MCF 10A (cell line): ENCODE data around the gene TLR9. TPM values are rescaled to one million over a fixed set of nuclear protein-coding genes. Genes with fewer than 3 reads are reported as not detected.

Source experiments
- BruUV-seq: library from RNA; stranded (reverse); fragments of 400-500 nt; replicated peaks from 2 replicates; lab custom pipeline; 2021; lab: Mats Ljungman, UMichigan
- CTCF ChIA-PET: fragments of 300-600 bp; sonication (Branson Sonifier 250); formaldehyde crosslinking; extraction: SDS; loops from one replicate; lab custom pipeline; 2021; ENCODE audit warnings: antibody characterized with exemption, inconsistent platforms; lab: Yijun Ruan, JAX
- POLR2A ChIA-PET: fragments of 300-600, 350-650 bp; sonication (Branson Sonifier 250); formaldehyde crosslinking; extraction: SDS; loops from one replicate; lab custom pipeline; 2020; ENCODE audit warnings: antibody characterized with exemption, inconsistent platforms; lab: Yijun Ruan, JAX
- DNase-seq: peaks from one replicate; pipeline ENCODE4 v3.0.0-alpha.2; 2018; ENCODE audit not compliant: unreplicated experiment
- H3K27ac Mint-ChIP-seq: one replicate; pipeline ENCODE4 v1.8.0; 2022; ENCODE audit warnings: mild to moderate bottlenecking, low read depth, mixed read lengths; ENCODE audit not compliant: unreplicated experiment
- H3K27me3 Mint-ChIP-seq: one replicate; pipeline ENCODE4 v1.8.0; 2022; ENCODE audit warnings: mixed read lengths; ENCODE audit not compliant: insufficient read depth, unreplicated experiment
- H3K36me3 Mint-ChIP-seq: one replicate; pipeline ENCODE4 v1.8.0; 2022; ENCODE audit warnings: mild to moderate bottlenecking, moderate library complexity, mixed read lengths; ENCODE audit not compliant: insufficient read depth, unreplicated experiment
- H3K4me1 Mint-ChIP-seq: one replicate; pipeline ENCODE4 v1.8.0; 2022; ENCODE audit warnings: mixed read lengths; ENCODE audit not compliant: insufficient read depth, unreplicated experiment
- H3K4me3 Mint-ChIP-seq: one replicate; pipeline ENCODE4 v1.8.0; 2022; ENCODE audit warnings: mild to moderate bottlenecking, moderate library complexity, mixed read lengths; ENCODE audit not compliant: unreplicated experiment
- H3K9me3 Mint-ChIP-seq: one replicate; pipeline ENCODE4 v1.8.0; 2022; ENCODE audit warnings: mixed read lengths; ENCODE audit not compliant: unreplicated experiment
- intact Hi-C: fragments of 100-400 bp; cut with micrococcal nuclease; formaldehyde crosslinking; loops from 2 replicates; pipeline ENCODE4 v1.14.1; 2022
- total RNA-seq: library from RNA; stranded (reverse); gene quantifications from 2 replicates; pipeline ENCODE4 v1.2.3, GENCODE V29; 2022
- TF ChIP-seq, protein P1 (sequence below): fragments of 200-600 bp; IDR thresholded peaks from one replicate; pipeline ENCODE4 v1.8.0; 2022; ENCODE audit warnings: antibody characterized with exemption, mild to moderate bottlenecking; ENCODE audit not compliant: unreplicated experiment

Gene TLR9
- total RNA-seq, 1 experiment from 2014 or later: not detected

DNA sequence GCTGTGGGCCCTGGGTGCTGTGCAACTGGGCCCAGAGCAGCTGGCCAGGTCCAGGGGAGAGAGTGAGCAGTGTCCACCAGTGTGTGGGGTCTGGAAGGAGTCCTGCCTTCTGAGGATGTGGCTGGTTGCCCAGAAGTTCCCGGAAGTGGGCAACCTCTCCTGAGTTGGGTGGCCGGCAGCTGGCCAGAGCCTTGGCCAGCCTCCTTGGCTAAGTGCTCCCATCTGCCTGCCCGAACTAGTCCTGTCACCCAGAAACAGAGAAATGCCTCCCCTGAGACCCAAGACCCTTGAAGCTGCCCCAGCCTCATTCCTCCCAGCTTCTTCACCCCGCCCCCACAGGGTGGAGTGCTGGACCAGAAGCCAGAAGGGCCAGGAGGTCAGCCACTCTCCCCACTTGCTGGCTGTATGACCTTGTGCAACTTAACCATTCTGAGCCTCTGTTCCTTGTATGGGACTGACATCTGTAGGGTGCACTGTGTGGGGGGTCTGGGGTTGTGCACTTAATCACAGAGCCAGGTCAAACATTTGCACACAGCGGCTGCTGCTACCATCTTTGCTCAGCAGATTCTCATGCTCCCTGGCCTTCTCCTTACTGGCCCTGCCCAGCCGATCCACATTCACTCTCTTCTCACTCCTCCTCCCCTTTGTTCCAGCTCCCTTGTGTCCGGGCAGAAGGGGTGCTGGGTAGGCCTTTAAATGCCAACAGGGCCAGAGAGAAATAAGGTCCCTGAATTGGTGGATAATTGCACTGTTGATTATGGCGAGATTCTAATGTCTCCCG lies 35.0 kb downstream of the TLR9 start:
- Mint-ChIP-seq H3K36me3 (no peaks in the 10 kb centered on the region), H3K27ac (no peak overlapping the region), H3K4me1 (peaks cover 22% of the 10 kb centered on the region), H3K27me3 (no peaks in the 10 kb centered on the region), H3K9me3 (no peaks in the 10 kb centered on the region), H3K4me3 (no peak overlapping the region)
- ChIA-PET CTCF (interaction anchor here (0.6 kb wide), 1 partner anchor 29 kb away, joined by 3 read pairs; no protein-coding TSS in a partner anchor), POLR2A (no interaction called here)
- peak; percentile 65 for DNase-seq
- BruUV-seq: no TSS peak
- intact Hi-C loops: no loop called here
- TF ChIP-seq, protein P1, sequence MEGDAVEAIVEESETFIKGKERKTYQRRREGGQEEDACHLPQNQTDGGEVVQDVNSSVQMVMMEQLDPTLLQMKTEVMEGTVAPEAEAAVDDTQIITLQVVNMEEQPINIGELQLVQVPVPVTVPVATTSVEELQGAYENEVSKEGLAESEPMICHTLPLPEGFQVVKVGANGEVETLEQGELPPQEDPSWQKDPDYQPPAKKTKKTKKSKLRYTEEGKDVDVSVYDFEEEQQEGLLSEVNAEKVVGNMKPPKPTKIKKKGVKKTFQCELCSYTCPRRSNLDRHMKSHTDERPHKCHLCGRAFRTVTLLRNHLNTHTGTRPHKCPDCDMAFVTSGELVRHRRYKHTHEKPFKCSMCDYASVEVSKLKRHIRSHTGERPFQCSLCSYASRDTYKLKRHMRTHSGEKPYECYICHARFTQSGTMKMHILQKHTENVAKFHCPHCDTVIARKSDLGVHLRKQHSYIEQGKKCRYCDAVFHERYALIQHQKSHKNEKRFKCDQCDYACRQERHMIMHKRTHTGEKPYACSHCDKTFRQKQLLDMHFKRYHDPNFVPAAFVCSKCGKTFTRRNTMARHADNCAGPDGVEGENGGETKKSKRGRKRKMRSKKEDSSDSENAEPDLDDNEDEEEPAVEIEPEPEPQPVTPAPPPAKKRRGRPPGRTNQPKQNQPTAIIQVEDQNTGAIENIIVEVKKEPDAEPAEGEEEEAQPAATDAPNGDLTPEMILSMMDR: no peak

- CTCF ChIA-PET: interaction anchor here (1.2 kb wide), 1 partner anchor 150 kb away, joined by 3 read pairs; no protein-coding TSS in a partner anchor
- intact Hi-C loops: no loop called here
- H3K27me3 Mint-ChIP-seq: no peaks in the 10 kb centered on the region
Measured at GRCh38 chr3:52188556-52188955, 36.9 kb downstream of the TLR9 start.

DNA sequence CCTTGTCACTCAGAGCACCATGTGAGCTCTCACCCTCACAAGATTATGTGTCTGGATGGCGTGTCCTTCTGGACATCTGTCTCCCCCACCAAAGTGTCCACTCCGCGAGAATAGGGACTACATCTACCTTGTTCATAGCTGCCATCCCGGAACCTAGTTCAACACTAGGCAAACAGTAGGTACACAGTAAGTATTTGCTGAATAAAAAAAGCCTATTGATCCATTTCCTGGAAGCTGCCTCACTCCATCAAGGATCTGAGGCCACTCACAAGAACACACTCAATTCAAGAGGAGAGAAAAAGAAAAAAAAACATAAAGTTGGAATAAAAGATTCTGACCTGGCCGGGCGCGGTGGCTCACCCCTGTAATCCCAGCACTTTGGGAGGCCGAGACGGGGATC lies 38.7 kb downstream of the TLR9 start:
- ChIA-PET CTCF (interaction anchor here (0.5 to 1.9 kb wide), 4 partner anchors 34 to 164 kb away, joined by 3 to 6 read pairs (median 3); no protein-coding TSS in a partner anchor), POLR2A (no interaction called here)
- Mint-ChIP-seq H3K27ac (no peak overlapping the region), H3K4me1 (peaks cover 15% of the 10 kb centered on the region), H3K36me3 (no peaks in the 10 kb centered on the region), H3K4me3 (no peak overlapping the region), H3K27me3 (no peaks in the 10 kb centered on the region), H3K9me3 (no peaks in the 10 kb centered on the region)
- no TSS peak for BruUV-seq
- no peak for DNase-seq
- intact Hi-C loops: no loop called here
- TF ChIP-seq, protein P1: no peak

More at GRCh38 chr3:52188556-52188955, 36.9 kb downstream of the TLR9 start:
- DNase-seq: no peak
- Mint-ChIP-seq H3K4me3 (no peak overlapping the region), H3K27ac (no peak overlapping the region), H3K36me3 (no peaks in the 10 kb centered on the region), H3K4me1 (peaks cover 22% of the 10 kb centered on the region), H3K9me3 (no peaks in the 10 kb centered on the region)
- POLR2A ChIA-PET: no interaction called here
- no TSS peak for BruUV-seq
- TF ChIP-seq, protein P1: no peak

- H3K9me3 Mint-ChIP-seq: no peaks in the 10 kb centered on the region
- CTCF ChIA-PET: interaction anchor here (1.9 kb wide), 1 partner anchor 35 kb away, joined by 6 read pairs; no protein-coding TSS in a partner anchor
- no peaks in the 10 kb centered on the region for H3K36me3 Mint-ChIP-seq
- BruUV-seq: no TSS peak
- TF ChIP-seq, protein P1: no peak
- DNase-seq: no peak
- peaks cover 13% of the 10 kb centered on the region for H3K4me1 Mint-ChIP-seq
- POLR2A ChIA-PET: interaction anchor here (0.7 kb wide), 1 partner anchor 31 kb away, joined by 3 read pairs; no protein-coding TSS in a partner anchor
- no peak overlapping the region for H3K27ac Mint-ChIP-seq
- intact Hi-C loops: no loop called here
- H3K4me3 Mint-ChIP-seq: no peak overlapping the region
- no peaks in the 10 kb centered on the region for H3K27me3 Mint-ChIP-seq
Measured at GRCh38 chr3:52185837-52186236, 39.6 kb downstream of the TLR9 start.
